WTC11 (cell line): ENCODE measurements around the gene CD44. TPM values are rescaled to one million over a fixed set of nuclear protein-coding genes. Genes with fewer than 3 reads are reported as not detected.

ENCODE experiments used
- ATAC-seq: fragments of 200-7000 bp; cut with Tn5 transposase; 2 replicates; pipeline ENCODE4 v1.10.0; 2021; ENCODE audit warnings: mild to moderate bottlenecking, moderate library complexity
- CTCF ChIA-PET: fragments of 300-600 bp; sonication (Branson Sonifier 250); formaldehyde crosslinking; loops from one replicate; lab custom pipeline; 2021; ENCODE audit warnings: antibody characterized with exemption; lab: Charles Lee
- POLR2A ChIA-PET: fragments of 350-600 bp; sonication (Branson Sonifier 250); formaldehyde crosslinking; loops from one replicate; lab custom pipeline; 2021; ENCODE audit warnings: antibody characterized with exemption; lab: Charles Lee
- DNase-seq: peaks from one replicate; pipeline ENCODE4 v3.0.0; 2021; ENCODE audit warnings: low spot score
- H3K27ac Mint-ChIP-seq: 2 replicates; pipeline ENCODE4 v1.8.0; 2021; ENCODE audit warnings: mixed read lengths
- H3K27me3 Mint-ChIP-seq: 2 replicates; pipeline ENCODE4 v1.8.0; 2021; ENCODE audit warnings: low read depth, mild to moderate bottlenecking, moderate library complexity, mixed read lengths
- H3K36me3 Mint-ChIP-seq: 2 replicates; pipeline ENCODE4 v1.8.0; 2021; ENCODE audit warnings: mixed read lengths
- H3K4me1 Mint-ChIP-seq: 2 replicates; pipeline ENCODE4 v1.8.0; 2022; ENCODE audit warnings: mixed read lengths
- H3K4me3 Mint-ChIP-seq: 2 replicates; pipeline ENCODE4 v1.8.0; 2021; ENCODE audit warnings: mild to moderate bottlenecking, moderate library complexity, mixed read lengths
- H3K9me3 Mint-ChIP-seq: 2 replicates; pipeline ENCODE4 v1.8.0; 2021; ENCODE audit warnings: mixed read lengths
- CBFB ChIP-seq: sonication (generic); formaldehyde crosslinking; IDR thresholded peaks from 2 replicates; pipeline ENCODE4 v1.8.1; 2022; ENCODE audit warnings: mild to moderate bottlenecking, low read depth, missing genetic modification reagents
- E2F1 ChIP-seq: sonication (generic); formaldehyde crosslinking; IDR thresholded peaks from 2 replicates; pipeline ENCODE4 v1.8.0; 2022; ENCODE audit warnings: mild to moderate bottlenecking, missing genetic modification reagents
- ESRRA ChIP-seq: sonication (generic); formaldehyde crosslinking; IDR thresholded peaks from 2 replicates; pipeline ENCODE4 v1.8.1; 2022; ENCODE audit warnings: mild to moderate bottlenecking, missing genetic modification reagents, borderline replicate concordance
- GRHL2 ChIP-seq: fragments of 250-450 bp; sonication (Bioruptor Pico); IDR thresholded peaks from 2 replicates; pipeline ENCODE4 v1.8.0; 2022; ENCODE audit warnings: mild to moderate bottlenecking, moderate library complexity; ENCODE audit not compliant: insufficient replicate concordance, severe bottlenecking
- HMGA2 ChIP-seq: fragments of 250-450 bp; sonication (Bioruptor Pico); IDR thresholded peaks from 2 replicates; pipeline ENCODE4 v1.4.0; 2021; ENCODE audit warnings: mild to moderate bottlenecking, moderate library complexity
- IRF2 ChIP-seq: sonication (generic); formaldehyde crosslinking; IDR thresholded peaks from 2 replicates; pipeline ENCODE4 v1.8.0; 2022; ENCODE audit warnings: low read depth, missing genetic modification reagents, borderline replicate concordance
- JAZF1 ChIP-seq: fragments of 250-450 bp; sonication (Bioruptor Pico); IDR thresholded peaks from 2 replicates; pipeline ENCODE4 v1.9.0; 2021; ENCODE audit warnings: moderate library complexity, mild to moderate bottlenecking, inconsistent platforms
- TEAD4 ChIP-seq: sonication (generic); formaldehyde crosslinking; IDR thresholded peaks from 2 replicates; pipeline ENCODE4 v1.8.0; 2022; ENCODE audit warnings: mild to moderate bottlenecking, missing genetic modification reagents
- ZBTB43 ChIP-seq: sonication (generic); formaldehyde crosslinking; IDR thresholded peaks from 2 replicates; pipeline ENCODE4 v1.8.1; 2023; ENCODE audit warnings: mild to moderate bottlenecking, missing genetic modification reagents
- ZNF263 ChIP-seq: sonication (generic); formaldehyde crosslinking; IDR thresholded peaks from 2 replicates; pipeline ENCODE4 v1.8.1; 2022; ENCODE audit warnings: low read depth, mild to moderate bottlenecking, moderate library complexity, missing genetic modification reagents
- ZNF512 ChIP-seq: sonication (generic); formaldehyde crosslinking; IDR thresholded peaks from 2 replicates; pipeline ENCODE4 v1.8.1; 2022; ENCODE audit warnings: missing genetic modification reagents, borderline replicate concordance
- ZSCAN18 ChIP-seq: fragments of 250-450 bp; sonication (Bioruptor Pico); IDR thresholded peaks from 2 replicates; pipeline ENCODE4 v2.1.2; 2022; ENCODE audit warnings: mild to moderate bottlenecking, moderate library complexity
- total RNA-seq: library from RNA; stranded (reverse); gene quantifications from 3 replicates; pipeline ENCODE4 v1.2.3, GENCODE V29; 2021
- TF ChIP-seq, protein P1 (sequence below): sonication (generic); formaldehyde crosslinking; conservative IDR thresholded peaks from 2 replicates; pipeline ENCODE4 v1.8.1; 2022; ENCODE audit warnings: mild to moderate bottlenecking, missing genetic modification reagents

Gene CD44
- total RNA-seq, 1 experiment from 2014 or later = 12.0 TPM

DNA sequence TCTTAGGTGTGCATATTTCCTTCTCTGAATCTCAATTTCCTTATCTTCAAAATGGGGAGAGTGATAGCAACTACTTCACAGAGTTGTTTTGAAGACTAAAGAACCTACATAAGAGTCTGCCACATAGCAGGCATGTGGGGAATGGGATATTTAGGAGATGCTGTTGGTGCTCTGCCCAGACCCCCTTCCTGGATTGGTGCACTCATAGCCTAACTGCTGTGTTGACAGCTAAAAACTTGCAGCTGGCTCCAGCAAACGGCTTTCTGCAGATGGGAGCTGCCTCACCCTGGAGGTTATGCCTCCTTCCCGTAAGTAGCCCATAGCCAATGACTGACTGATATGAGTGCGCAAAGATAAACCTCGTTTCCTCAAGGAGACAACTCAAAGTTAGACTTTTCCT, 106.1 kb downstream of the CD44 start (continued):
- no peak for TF ChIP-seq E2F1 (CRISPR knock-in tag)
- TF ChIP-seq, protein P1, sequence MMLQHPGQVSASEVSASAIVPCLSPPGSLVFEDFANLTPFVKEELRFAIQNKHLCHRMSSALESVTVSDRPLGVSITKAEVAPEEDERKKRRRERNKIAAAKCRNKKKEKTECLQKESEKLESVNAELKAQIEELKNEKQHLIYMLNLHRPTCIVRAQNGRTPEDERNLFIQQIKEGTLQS (CRISPR knock-in tag) = no peak

- Mint-ChIP-seq H3K9me3 (no peaks in the 10 kb centered on the region), H3K27ac (no peak overlapping the region), H3K27me3 (no peaks in the 10 kb centered on the region), H3K4me1 (no peaks in the 10 kb centered on the region), H3K4me3 (no peak overlapping the region), H3K36me3 (no peaks in the 10 kb centered on the region)
- ATAC-seq (no peak), DNase-seq (no peak)
- ChIA-PET POLR2A (interaction anchor here (0.5 kb wide), 1 partner anchor 45 kb away, joined by 6 read pairs; no protein-coding TSS in a partner anchor), CTCF (no interaction called here)
- no peak for TF ChIP-seq JAZF1 (CRISPR knock-in tag)
- no peak for TF ChIP-seq ZBTB43 (CRISPR knock-in tag)
- no peak for TF ChIP-seq ESRRA (CRISPR knock-in tag)
- TF ChIP-seq ZNF263 (CRISPR knock-in tag) = no peak
- TF ChIP-seq, protein P1 (CRISPR knock-in tag) = no peak
- no peak for TF ChIP-seq ZSCAN18 (CRISPR knock-in tag)
- TF ChIP-seq, all 79 proteins: peak for 0
Observed at GRCh38 chr11:35245786-35246185, 106.8 kb downstream of the CD44 start.

- Mint-ChIP-seq H3K36me3 (no peaks in the 10 kb centered on the region), H3K4me3 (no peak overlapping the region), H3K27me3 (no peaks in the 10 kb centered on the region), H3K4me1 (no peaks in the 10 kb centered on the region)
- no peak for DNase-seq
- TF ChIP-seq HMGA2 (CRISPR knock-in tag) (no peak), ZNF512 (CRISPR knock-in tag) (no peak), IRF2 (CRISPR knock-in tag) (no peak), E2F1 (CRISPR knock-in tag) (no peak), TEAD4 (no peak), GRHL2 (CRISPR knock-in tag) (no peak)
- TF ChIP-seq, all 79 proteins: peak for 0
- CTCF ChIA-PET = no interaction called here
- H3K27ac Mint-ChIP-seq = no peak overlapping the region
- POLR2A ChIA-PET = no interaction called here
- no peaks in the 10 kb centered on the region for H3K9me3 Mint-ChIP-seq
- no peak for ATAC-seq
Observed at GRCh38 chr11:35246745-35247144, 107.8 kb downstream of the CD44 start.

DNA sequence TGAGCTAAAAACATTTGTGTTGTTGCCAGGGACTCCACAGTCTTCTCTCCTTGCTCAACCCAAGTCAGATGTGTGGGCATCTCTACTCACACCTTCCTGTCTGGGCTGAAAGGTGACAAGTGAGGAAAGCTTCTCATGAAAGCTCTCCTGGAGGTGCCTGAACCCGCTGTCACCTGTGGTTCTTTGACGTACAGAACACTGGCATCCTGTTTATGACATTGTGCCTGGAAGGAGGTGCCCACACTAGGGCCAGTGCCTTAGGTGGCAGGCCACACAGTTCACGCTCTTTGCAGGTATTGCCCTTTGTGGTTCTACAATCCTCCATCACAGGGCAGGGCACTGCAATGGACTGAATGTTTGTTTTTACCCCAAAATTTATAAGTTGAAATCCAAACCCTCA, 108.5 kb downstream of the CD44 start:
- CTCF ChIA-PET = no interaction called here
- no peak overlapping the region for H3K4me3 Mint-ChIP-seq
- no peak for DNase-seq
- POLR2A ChIA-PET = no interaction called here
- H3K4me1 Mint-ChIP-seq = no peaks in the 10 kb centered on the region
- H3K27me3 Mint-ChIP-seq = no peaks in the 10 kb centered on the region
- no peak overlapping the region for H3K27ac Mint-ChIP-seq
- TF ChIP-seq CBFB (CRISPR knock-in tag) = no peak
- no peaks in the 10 kb centered on the region for H3K36me3 Mint-ChIP-seq
- ATAC-seq = no peak
- H3K9me3 Mint-ChIP-seq = no peaks in the 10 kb centered on the region
